Measurements from ENCODE around the gene IGFL4. TPM values are rescaled to one million over a fixed set of nuclear protein-coding genes. Genes with fewer than 3 reads are reported as not detected.
A peak's percentile ranks its signal among the peaks of the same experiment; 100 is the strongest.

IGFL4 gene
- total and polyA plus RNA-seq, 2 of the 4 experiments (the other 2 are of a cell fraction): not detected

DNA sequence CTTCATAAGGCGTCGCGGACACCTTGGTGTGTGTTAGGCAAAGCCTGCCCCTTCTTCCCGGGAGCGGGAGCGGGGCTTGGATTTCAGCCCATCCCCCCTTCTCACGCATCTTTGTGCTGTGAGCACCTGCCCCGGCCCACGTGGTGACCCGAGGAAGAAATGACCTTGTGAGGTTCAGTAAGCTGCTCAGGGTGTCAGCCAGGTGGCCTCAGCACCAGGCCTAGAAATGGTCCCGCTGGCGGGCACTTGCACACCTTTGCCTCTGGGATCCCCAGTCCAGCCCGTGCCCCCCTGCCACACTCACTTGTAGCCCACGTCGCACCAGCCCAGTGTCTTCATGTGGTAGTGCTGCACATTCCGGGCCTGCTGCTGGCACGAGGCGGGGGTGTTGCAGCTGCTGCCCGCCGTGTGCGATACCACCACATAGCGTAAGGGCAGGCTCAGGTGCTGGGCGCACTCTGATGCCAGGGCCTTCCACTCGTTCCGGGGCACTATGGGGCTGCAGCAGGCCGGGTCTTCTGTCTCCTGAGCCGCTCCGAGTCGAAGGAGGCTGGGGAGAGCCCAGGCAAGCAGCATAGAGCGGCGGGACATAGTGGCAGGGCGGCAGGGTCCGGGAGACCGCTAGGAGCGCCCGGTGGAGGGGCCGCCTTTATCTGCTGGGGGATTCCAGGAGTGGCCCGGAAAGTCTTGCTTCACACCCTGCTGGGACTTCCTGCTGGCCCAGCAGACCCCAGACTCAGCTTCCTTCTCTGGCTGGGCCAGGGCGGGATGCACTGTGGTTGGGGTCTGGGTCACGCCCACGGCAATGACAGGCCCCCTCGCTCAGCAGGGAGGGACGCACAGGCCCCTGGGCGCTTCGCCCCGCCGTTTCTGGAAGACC lies 18.1 kb downstream of the IGFL4 start, which contains the start of gene PGLYRP1:
TSS of gene PGLYRP1 (minus strand) at position 623 of the 880 bp plus-strand sequence. CDS start at position 591, 32 bp downstream.
- H2BK120ac ChIP-seq (ENCODE audit: low read depth, low read length): no peak within 1 kb of the TSS
- H3K4me2 ChIP-seq (ENCODE audit: low read depth, low read length): no peak within 1 kb of the TSS
- in situ Hi-C loops (cut with MboI; ENCODE audit: low sequenced_read_pairs) (loop anchor here (10.0 kb wide), 1 partner anchor 52 kb away; no protein-coding TSS in a partner anchor), intact Hi-C loops (cut with micrococcal nuclease) (no loop called here), dilution Hi-C loops (cut with HindIII; ENCODE audit: low sequenced_read_pairs, unreplicated experiment) (no loop called here)
- no peak within 1 kb of the TSS for H4K8ac ChIP-seq (ENCODE audit: low read depth in 2 of 2, low read length in 2 of 2)
- no peak within 1 kb of the TSS for H2BK5ac ChIP-seq (ENCODE audit: low read depth, low read length, poor library complexity, severe bottlenecking)
- no peak within 1 kb of the TSS for H3K4ac ChIP-seq (ENCODE audit: low read depth, low read length)
- no peak within 1 kb of the TSS for H2BK15ac ChIP-seq (ENCODE audit: low read depth, low read length)
- H3K27me3 ChIP-seq (ENCODE audit: control insufficient read depth, insufficient read depth, low read length): peaks cover 2% of the 10 kb centered on the region; the same call in 1 of the 2 replicates
- no peak within 1 kb of the TSS for H3K18ac ChIP-seq (ENCODE audit: low read depth, low read length)
- no peak within 1 kb of the TSS for H4K91ac ChIP-seq (ENCODE audit: insufficient read depth, low read depth, low read length)
- H3K23ac ChIP-seq (ENCODE audit: low read depth, low read length): no peak within 1 kb of the TSS
- DNase-seq (no peak), ATAC-seq (ENCODE audit: low read depth) (peak; percentile 29)
- no peak within 1 kb of the TSS for H2AK5ac ChIP-seq (ENCODE audit: low read depth, low read length)
- TF ChIP-seq BHLHE40 (IDR thresholded peaks at IDR 0.05; ENCODE audit: low read depth, low read length) (no peak), CTCF (conservative IDR thresholded peaks at IDR 0.05; ENCODE audit: low read depth, low read length) (no peak), RCOR1 (IDR thresholded peaks at IDR 0.05; ENCODE audit: insufficient replicate concordance, low read length) (no peak)
- BruUV-seq (replicated peaks): no TSS peak
- WGBS, 2 experiments (ENCODE audit: extremely low coverage in 2 of 2, insufficient read length in 1 of 2): 34% methylated on average over 24 of the region's 47 CpGs; no CpG with 5 or more reads in 1 of the 2 experiments
- no peaks in the 10 kb centered on the region for H4K20me1 ChIP-seq (ENCODE audit: insufficient read depth, low read length)
- H3K4me1 ChIP-seq (ENCODE audit: control insufficient read depth, insufficient read depth, low read length): no peaks in the 10 kb centered on the region
- H2AFZ ChIP-seq (replicated peaks; ENCODE audit: low read length, poor library complexity): peak within 1 kb of the TSS; percentile 32
- no peak within 1 kb of the TSS for H3K9ac ChIP-seq (ENCODE audit: low read depth, low read length)
- H3K9me1 ChIP-seq (ENCODE audit: insufficient read depth, low read length): no peaks in the 10 kb centered on the region
- H3K14ac ChIP-seq (replicated peaks; ENCODE audit: low read depth, low read length): no peak within 1 kb of the TSS
- no peaks in the 10 kb centered on the region for H3K9me3 ChIP-seq (ENCODE audit: control insufficient read depth, insufficient read depth, low read length)
- no peak within 1 kb of the TSS for H3K56ac ChIP-seq (ENCODE audit: extremely low read depth, insufficient read depth, low read length)
- POLR2A ChIA-PET (ENCODE audit: unreplicated experiment): no interaction called here
- H3K4me3 ChIP-seq (ENCODE audit: insufficient read depth, low read depth, low read length): no peak within 1 kb of the TSS
- H4K5ac ChIP-seq (ENCODE audit: low read depth, low read length): no peak within 1 kb of the TSS
- no peak within 1 kb of the TSS for H2AK9ac ChIP-seq (replicated peaks; ENCODE audit: low read depth, low read length, poor library complexity)
- no peak within 1 kb of the TSS for H3K27ac ChIP-seq (ENCODE audit: insufficient read depth, low read length)
- CTCF ChIA-PET: interaction anchor here (0.5 to 1.3 kb wide), 2 partner anchors 16 to 55 kb away, joined by 3 read pairs; no protein-coding TSS in a partner anchor
- no peak within 1 kb of the TSS for H2BK20ac ChIP-seq (ENCODE audit: low read depth, low read length)
- H3K79me1 ChIP-seq (ENCODE audit: low read depth in 1 of 2, low read length in 2 of 2): no peaks in the 10 kb centered on the region
- no peaks in the 10 kb centered on the region for H3K36me3 ChIP-seq (ENCODE audit: control insufficient read depth, insufficient read depth, low read length)
